HG02571 (cell line): ENCODE results near the gene SLC47A2.

Source experiments
- ATAC-seq: cut with Tn5 transposase; IDR thresholded peaks from one replicate; pipeline ENCODE4 v1.9.1; 2021; ENCODE audit warnings: mild to moderate bottlenecking, moderate library complexity; ENCODE audit not compliant: unreplicated experiment

SLC47A2 gene

GRCh38 chr17:19747829-19748806 lies 31.7 kb upstream of the SLC47A2 start, which contains the start of gene ALDH3A1:
ALDH3A1 (minus strand) TSS chr17:19748298; CDS start chr17:19745129, 3,169 bp downstream.
- no peak for ATAC-seq

DNA sequence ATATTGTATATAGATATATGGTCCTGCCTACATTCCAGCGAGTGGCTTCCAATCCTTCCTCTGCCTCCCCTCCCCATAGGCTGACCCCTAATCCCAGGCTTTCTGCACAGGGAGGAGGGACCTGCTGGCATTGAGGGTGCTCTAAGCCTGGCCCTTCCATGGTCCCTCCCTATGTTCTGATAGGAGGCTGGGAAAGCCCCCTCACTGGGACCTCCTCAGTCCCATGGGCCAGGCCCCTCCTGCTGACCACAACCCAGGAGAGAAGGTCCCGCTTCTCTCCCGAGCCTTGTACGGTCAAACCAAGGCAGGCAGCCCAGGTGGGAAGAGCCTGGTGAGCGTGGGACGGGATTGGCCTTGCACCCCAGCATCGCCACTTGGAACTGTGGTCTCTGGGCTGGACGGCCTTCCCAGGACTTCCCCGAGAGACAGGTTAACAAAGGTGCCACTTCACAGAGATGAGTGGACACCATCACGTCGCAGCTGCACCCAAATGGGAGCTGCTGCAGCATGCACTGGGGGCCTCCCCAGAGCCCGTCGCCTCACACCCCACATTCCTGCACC lies 30.9 kb upstream of the SLC47A2 start:
- no peak for ATAC-seq

- ATAC-seq: no peak
These were observed 30.1 kb upstream of the SLC47A2 start for GRCh38 chr17:19746517-19746916.

DNA sequence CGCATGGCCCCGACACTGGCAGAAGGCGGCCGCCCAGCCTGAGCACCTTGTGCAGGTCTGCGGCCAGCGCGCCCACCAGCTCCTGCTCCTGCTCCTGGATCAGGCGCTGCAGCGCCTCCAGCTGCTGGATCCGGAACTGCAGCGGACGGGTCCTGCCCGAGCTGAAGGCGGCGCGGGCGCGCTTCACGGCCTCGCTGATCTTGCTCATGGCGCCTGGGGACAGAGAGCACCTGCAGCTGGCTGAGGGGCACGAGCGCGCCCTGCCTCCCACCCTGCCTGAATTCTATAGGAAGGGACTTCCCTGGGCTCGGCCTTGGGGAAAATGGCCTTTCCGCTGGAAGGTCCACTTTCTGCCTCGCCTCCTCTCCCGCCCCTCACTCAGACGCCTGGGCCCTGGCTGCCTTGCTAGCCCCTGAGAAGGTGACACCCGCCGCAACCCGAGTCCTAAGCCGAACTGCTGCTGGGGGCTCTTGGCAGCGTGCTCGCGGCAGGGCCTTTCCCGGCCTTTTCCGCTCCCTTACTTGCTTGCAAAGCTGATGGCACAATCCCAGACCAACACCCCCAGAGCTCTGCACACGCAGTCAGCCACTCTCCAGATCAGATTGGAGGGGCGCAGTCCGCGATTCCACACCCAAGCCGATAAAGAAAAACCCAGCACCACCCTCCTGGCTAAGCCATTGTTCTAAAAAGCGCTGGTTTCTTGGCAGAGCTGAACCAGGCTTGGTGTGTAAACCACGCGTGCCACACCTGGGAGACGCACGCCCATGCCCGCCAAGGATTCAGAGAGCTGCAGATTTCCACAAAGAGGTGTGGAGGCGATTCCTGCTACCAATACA lies 28.8 kb upstream of the SLC47A2 start:
- ATAC-seq: no peak

GRCh38 chr17:19744492-19744891 lies 28.1 kb upstream of the SLC47A2 start:
- no peak for ATAC-seq

DNA sequence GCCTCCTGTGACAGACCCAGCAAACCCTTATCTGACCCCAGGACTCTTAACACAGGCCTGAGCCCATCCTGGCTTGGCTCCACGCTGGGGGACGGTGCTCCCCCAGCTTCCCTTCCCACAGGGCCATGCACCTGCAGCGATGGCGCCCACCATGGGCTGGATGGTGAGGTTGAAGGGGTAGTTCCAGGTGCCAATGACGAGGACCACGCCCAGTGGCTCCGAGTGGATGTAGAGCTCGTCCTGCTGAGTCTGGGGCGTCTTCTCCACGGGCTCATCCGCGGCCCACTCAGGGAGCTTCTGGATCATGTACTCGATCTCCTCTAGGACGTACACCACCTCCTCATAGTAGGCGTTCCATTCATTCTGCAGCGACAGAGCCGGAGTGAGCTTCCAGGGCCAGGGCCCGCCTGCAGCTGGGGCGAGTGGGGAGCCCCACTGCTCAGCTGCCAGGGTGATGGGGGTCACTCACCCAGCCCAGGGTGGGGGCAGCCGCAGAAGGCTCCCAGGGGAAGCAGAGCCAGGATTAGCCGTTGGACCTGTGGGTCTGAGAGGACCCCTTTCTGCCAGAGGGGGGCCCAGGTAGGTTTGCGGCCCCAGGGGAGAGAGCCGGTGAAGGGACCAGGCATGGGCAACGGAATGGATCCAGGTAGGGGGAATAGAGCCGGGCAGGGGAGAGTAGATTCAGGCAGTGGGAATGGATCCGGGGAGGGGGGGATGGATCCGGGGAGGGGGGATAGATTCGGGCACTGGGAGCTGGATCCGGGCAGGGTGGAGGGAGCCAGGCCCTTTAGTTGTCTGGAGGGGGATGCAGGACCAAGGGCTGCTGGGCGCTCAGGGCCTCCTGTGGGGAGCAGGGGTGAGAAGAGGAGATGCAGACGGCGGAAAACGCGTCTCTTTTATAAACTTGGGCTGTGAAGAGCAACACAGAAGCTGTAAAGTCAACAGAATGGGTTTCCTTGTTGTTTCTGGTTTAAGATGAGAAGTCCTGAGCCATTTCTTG lies 27.0 kb upstream of the SLC47A2 start:
- ATAC-seq: no peak

DNA sequence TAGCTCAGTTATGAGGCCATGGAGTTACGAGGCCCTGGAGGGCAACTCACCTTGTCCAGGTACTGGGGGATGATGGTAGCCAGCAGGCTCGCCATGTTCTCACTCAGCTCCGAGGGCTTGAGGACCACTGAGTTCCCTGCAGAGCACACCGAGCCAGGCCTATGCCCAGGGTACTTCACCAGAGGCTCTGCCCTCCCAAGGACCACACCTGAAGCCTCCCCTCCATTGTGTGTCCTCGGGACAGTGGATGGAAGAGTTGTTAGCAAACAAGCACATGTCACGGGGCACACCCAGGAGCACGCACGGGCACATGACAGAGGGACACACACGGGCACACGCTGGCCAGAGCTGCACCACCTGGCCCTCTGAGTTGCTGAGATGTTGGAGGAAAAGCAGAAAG lies 26.1 kb upstream of the SLC47A2 start:
- ATAC-seq: no peak

- ATAC-seq: no peak
These were observed 25.6 kb upstream of the SLC47A2 start for GRCh38 chr17:19741832-19742457.

DNA sequence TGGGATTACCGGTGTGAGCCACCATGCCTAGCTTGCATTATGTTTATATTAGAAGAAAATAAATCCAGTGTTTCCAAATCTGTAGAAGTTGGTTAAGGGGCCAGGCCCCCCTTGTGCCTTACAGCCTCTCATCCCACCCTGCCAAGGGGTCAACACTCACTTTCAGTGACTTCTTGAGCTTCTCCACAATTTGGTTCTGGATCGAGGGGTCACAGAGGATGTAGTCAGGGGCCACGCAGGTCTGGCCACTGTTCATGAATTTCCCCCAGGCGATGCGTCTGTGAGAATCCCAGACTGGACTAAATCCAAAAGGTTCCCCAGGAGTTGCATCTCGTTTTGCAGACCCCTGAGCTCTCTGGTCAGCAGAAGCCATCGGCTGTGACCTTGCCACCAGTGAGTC lies 24.5 kb upstream of the SLC47A2 start:
- ATAC-seq: no peak

DNA sequence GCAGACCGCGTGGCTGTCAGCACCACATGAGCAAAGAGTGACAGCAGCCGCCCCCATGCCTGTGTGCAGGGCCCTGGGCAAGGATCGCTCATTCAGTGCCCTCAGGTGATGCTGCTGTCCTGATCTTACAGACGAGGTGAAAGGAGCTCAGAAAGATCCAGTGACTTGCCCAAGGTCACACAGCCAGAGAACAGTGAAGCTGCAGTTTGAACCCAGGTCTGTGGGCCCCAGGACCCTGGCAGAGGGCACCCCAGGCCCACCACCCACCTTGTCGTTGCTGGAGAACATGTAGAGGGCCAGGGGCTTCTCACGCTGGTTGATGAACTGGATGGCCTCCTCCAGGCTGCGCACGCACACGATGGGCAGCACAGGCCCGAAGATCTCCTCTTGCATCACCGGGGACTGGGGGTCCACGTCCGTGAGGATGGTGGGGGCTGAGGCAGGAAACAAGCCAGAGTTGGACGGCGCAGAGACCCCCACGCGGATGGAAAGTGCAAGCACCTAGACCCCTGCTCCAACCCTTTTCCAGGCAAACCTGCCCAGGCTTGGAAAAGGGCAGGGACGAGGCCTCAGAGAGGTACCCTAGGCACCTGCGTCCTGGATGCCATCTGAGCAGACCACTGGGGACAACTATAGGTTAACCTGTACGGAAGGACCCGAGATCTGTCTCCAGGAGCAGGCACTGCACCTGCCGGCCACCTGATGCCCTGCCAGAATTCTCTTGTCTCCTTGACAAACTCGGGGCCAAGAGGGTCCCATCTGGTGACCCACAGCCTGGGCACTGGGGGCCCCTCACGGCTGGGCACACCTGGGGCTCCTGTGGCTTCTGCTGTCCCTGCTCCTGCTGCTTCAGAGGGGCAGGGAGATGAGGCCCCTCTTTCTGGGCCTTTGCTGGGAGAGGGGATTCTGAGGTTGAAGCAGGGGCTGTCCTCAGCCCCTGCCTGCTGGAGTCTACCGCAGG lies 23.1 kb upstream of the SLC47A2 start:
- ATAC-seq: no peak

GRCh38 chr17:19738757-19739156 lies 22.4 kb upstream of the SLC47A2 start:
- ATAC-seq: no peak

DNA sequence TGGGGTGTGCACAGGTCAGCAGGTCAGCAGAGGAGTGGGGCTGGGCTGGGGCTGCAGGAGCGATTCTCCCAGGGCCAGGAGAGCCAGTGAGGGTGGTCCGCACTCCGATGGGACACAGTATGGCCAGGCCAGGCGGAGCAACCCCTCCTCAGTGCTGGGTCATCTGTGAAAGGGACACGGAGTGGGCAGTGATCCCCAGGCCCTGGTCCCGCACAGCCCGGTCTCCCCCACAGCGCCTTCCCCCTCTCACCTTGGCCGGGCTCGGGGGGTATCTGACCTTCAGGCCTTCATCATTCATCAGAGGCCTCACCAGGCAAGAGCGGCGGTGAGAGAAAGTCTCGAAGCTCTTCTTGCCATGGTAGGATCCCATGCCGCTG lies 21.7 kb upstream of the SLC47A2 start:
- ATAC-seq: no peak

- no peak for ATAC-seq
These were observed 21.1 kb upstream of the SLC47A2 start for GRCh38 chr17:19737305-19738072.

- ATAC-seq: no peak
These were observed 19.7 kb upstream of the SLC47A2 start for GRCh38 chr17:19736071-19736470.

- no peak for ATAC-seq
These were observed 17.7 kb upstream of the SLC47A2 start for GRCh38 chr17:19733953-19734526.

- no peak for ATAC-seq
These were observed 15.2 kb upstream of the SLC47A2 start for GRCh38 chr17:19731626-19732025.

- ATAC-seq: no peak
These were observed 14.5 kb upstream of the SLC47A2 start for GRCh38 chr17:19730843-19731242.
